Measurements from ENCODE around the gene CHAC2.
"Not testable (repeated sequence)": the region's sequence is repeated elsewhere in the genome, so short reads cannot be mapped to it uniquely, and the experiment has no call there.

CHAC2 gene

DNA sequence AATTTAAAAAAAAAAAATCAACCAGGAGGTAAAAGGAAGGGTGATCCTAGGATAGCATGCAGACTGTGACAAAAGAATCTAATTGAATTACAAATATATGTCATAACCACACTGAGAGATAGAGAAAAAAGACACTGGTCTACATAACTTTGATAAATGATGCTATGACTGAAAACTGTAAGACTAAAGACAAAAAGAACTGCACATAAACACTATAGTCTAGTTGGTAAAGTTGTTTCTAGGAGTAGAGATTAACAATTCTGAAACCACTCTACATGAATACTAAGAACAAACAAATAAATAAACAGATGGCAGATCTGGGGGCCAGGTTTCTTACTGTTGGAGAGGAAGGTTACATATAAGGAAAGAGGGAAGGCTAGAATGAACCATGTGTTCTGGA lies 14.6 kb upstream of the CHAC2 start:
- DNase-seq (ENCODE audit: low read depth): no peak
- TF ChIP-seq, protein P1, sequence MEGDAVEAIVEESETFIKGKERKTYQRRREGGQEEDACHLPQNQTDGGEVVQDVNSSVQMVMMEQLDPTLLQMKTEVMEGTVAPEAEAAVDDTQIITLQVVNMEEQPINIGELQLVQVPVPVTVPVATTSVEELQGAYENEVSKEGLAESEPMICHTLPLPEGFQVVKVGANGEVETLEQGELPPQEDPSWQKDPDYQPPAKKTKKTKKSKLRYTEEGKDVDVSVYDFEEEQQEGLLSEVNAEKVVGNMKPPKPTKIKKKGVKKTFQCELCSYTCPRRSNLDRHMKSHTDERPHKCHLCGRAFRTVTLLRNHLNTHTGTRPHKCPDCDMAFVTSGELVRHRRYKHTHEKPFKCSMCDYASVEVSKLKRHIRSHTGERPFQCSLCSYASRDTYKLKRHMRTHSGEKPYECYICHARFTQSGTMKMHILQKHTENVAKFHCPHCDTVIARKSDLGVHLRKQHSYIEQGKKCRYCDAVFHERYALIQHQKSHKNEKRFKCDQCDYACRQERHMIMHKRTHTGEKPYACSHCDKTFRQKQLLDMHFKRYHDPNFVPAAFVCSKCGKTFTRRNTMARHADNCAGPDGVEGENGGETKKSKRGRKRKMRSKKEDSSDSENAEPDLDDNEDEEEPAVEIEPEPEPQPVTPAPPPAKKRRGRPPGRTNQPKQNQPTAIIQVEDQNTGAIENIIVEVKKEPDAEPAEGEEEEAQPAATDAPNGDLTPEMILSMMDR (conservative IDR thresholded peaks at IDR 0.05; ENCODE audit: control insufficient read depth, insufficient read depth, low read depth, low read length): no peak
- H3K4me3 ChIP-seq (ENCODE audit: control insufficient read depth, low read depth, low read length): no peak overlapping the region

DNA sequence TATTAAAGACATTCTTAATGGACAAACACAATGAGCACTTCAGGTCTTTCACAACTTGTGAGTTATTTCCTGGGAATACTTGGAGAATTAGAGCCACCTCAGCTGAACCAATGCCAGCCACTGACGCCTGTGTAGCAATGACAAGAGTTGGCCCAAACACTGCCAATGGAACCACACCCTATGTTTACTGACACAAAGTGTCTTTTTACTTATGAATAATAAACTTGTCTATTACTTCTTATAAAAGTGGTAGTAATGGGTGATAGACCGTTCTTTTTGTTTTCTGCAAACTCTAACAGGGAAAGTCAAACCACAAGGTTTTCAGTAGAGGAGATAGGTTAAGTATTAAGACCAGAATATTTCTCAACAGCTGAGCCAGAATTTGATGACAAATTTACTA lies 12.5 kb upstream of the CHAC2 start:
- H3K4me3 ChIP-seq (ENCODE audit: control insufficient read depth, low read depth, low read length): no peak overlapping the region
- TF ChIP-seq, protein P1 (conservative IDR thresholded peaks at IDR 0.05; ENCODE audit: control insufficient read depth, insufficient read depth, low read depth, low read length): no peak
- peak; percentile 62 for DNase-seq (ENCODE audit: low read depth)

DNA sequence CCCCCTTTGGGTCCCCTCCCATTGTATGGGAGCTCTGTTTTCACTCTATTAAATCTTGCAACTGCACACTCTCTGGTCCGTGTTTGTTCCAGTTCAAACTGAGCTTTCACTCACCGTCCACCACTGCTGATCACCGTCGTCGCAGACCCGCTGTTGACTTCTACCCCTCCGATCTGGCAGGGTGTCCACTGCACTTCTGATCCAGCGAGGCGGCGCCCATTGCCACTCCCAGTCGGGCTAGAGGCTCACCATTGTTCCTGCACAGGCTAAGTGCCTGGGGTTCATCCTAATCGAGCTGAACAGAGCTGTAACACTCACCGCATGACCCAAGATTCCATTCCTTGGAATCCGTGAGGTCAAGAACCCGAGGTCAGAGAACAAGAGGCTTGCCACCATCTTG lies 11.0 kb upstream of the CHAC2 start:
- H3K4me3 ChIP-seq (ENCODE audit: control insufficient read depth, low read depth, low read length): no peak overlapping the region
- DNase-seq (ENCODE audit: low read depth): no peak
- TF ChIP-seq, protein P1 (conservative IDR thresholded peaks at IDR 0.05; ENCODE audit: control insufficient read depth, insufficient read depth, low read depth, low read length): no peak

DNA sequence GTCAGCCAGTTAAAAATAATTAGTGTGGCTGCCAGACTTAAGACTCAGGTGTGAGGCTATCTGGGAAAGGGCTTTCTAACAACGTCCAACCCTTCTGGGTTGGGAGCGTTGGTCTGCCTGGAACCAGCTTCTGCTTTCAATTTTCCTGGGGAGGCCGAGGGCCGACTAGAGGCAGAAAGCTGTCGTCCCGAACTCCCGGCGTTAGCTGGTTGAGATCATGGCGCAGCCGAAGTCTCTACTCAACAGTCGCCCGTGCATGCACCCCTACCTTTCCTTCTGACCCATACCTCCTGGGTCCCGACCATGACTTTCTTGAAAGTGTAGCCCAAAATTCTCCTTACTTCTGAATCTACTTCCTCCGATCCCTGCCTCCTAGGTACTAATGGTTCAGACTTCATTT lies 10.4 kb upstream of the CHAC2 start:
- DNase-seq (ENCODE audit: low read depth); H3K4me3 ChIP-seq (ENCODE audit: control insufficient read depth, low read depth, low read length): not testable (repeated sequence)

DNA sequence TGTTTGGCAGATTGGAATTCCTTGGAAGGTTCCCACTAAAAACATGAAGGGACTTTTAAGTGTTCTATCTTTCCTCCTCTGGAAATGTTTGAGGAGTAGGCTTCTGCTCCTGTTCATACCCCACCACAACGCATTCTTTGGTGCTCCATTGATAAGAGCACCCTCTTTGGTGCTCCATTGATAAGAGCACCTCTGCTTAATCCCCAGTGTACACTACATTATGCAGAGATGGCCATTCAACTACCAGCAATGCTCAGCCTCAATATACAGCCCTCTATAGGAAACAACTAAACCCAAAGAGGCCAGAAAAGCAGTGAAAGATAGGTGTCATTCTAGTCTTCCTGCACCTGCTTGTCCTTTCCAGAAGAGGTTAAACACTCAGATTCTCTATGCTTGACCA lies 1.8 kb upstream of the CHAC2 start:
- TF ChIP-seq, protein P1 (conservative IDR thresholded peaks at IDR 0.05; ENCODE audit: control insufficient read depth, insufficient read depth, low read depth, low read length): no peak
- no peak for DNase-seq (ENCODE audit: low read depth)
- H3K4me3 ChIP-seq (ENCODE audit: control insufficient read depth, low read depth, low read length): no peak overlapping the region

DNA sequence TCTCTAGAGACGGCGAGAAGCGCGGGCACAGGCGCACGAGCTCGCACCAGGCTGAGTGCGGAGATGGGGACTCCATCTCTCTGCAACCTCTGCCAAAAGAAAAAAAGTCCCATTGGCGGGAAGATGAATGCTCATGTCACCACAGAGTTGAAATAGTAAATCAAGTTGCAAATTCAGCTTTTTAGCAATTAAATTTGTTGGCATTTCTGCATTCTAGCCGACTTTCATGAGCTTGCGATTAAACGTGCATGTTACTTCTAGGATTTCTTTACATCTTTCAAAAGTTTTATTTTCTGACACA lies 588 bp downstream of the CHAC2 start:
- TF ChIP-seq, protein P1 (conservative IDR thresholded peaks at IDR 0.05; ENCODE audit: control insufficient read depth, insufficient read depth, low read depth, low read length): no peak
- peak; percentile 33 for DNase-seq (ENCODE audit: low read depth)
- H3K4me3 ChIP-seq (ENCODE audit: control insufficient read depth, low read depth, low read length): peak overlapping the region; percentile 81

DNA sequence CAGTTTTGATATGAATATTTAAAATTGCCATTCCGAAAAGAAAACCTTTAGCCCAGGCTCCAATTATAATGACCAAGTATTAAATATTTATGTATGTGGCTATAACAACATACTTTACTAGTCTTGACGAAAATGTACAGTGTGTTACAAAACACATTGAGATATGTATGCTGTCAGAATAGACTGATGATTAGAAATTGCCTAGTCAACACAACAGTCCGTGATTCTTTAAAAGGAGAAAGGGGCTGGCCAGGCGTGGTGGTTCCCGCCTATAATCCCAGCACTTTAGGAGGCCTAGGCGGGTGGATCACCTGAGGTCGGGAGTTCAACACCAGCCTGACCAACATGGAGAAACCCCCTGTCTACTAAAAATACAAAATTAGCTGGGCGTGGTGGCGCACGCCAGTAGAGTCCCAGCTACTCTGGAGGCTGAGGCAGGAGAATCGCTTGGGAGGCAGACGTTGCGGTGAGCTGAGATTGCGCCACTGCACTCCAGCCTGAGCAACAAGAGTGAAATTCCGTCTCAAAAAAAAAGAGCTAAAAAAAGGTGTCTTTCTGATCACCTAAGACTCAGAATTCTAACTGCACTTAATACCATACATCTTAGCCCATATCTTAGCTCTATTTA lies 1.8 kb downstream of the CHAC2 start:
- TF ChIP-seq, protein P1 (conservative IDR thresholded peaks at IDR 0.05; ENCODE audit: control insufficient read depth, insufficient read depth, low read depth, low read length): no peak
- no peak overlapping the region for H3K4me3 ChIP-seq (ENCODE audit: control insufficient read depth, low read depth, low read length)
- no peak for DNase-seq (ENCODE audit: low read depth)

All from fibroblast of mammary gland (primary cell).